RCC 7860 (cell line): Measurements from ENCODE around the gene EFNB3.

Experiments used
- DNase-seq: peaks from one replicate; pipeline ENCODE4 v3.0.0-alpha.2; 2015; ENCODE audit warnings: low spot score
- FAIRE-seq: peaks from 2 replicates; lab custom pipeline; 2012; peaks lifted over from hg19 to GRCh38; lab: Jason Lieb, UNC

The EFNB3 gene

DNA sequence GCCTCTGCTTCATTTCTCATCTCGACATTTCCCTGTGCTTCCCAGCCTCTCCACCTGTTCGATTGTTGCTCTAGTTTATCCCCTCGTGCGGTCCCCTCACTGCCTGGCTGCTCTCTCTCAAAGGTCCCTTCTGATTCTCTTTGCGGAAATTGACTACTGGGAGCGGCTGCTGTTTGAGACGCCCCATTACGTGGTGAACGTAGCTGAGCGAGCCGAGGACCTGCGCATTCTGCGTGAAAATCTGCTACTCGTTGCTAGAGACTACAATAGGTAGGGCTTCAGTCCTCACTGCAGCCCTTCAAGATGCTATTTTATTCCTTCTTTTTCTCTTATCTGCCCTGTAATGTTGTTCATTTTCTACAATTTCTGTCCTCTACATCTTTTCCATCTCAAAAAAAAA, 52.0 kb downstream of the EFNB3 start:
- no peak for DNase-seq
- no peak for FAIRE-seq
